Adrenal gland (tissue), 12 donors: ENCODE data around the gene ABHD13. TPM values are rescaled to one million over a fixed set of nuclear protein-coding genes. Genes with fewer than 3 reads are reported as not detected.

ENCODE experiments used
- DNase-seq, 7 donors: peaks; one replicate each; pipeline ENCODE4 v3.0.0-alpha.2; 2019 to 2020
- H3K27ac ChIP-seq, 5 donors: fragments of 200-600 bp; sonication (generic) in 4 of 5; 1 replicate in 3 of 5; 2 replicates in 2 of 5; pipeline versions ENCODE4 v1.5.1 to v1.8.0; 2016 to 2020; ENCODE audit warnings: mild to moderate bottlenecking in 1 of 5
- H3K27me3 ChIP-seq: fragments of 200-600 bp; 2 replicates; pipeline ENCODE4 v1.8.0; 2021
- H3K36me3 ChIP-seq, 2 donors: fragments of 200-600 bp; replicated peaks in 1 of 2; 1 replicate in 1 of 2; 2 replicates in 1 of 2; pipeline versions ENCODE4 v1.5.1 to v1.8.0; 2018 to 2022
- H3K4me1 ChIP-seq, 2 donors: fragments of 200-600 bp; replicated peaks in 1 of 2; 1 replicate in 1 of 2; 2 replicates in 1 of 2; pipeline versions ENCODE4 v1.5.1 to v1.8.0; 2018 to 2021
- H3K4me3 ChIP-seq, 4 donors: fragments of 200-600 bp; sonication (generic) in 3 of 4; one replicate each; pipeline ENCODE4 v1.5.1; 2016 to 2018
- H3K9me3 ChIP-seq, 3 donors: fragments of 200-600 bp; sonication (generic) in 1 of 3; replicated peaks in 1 of 3; 1 replicate in 2 of 3; 2 replicates in 1 of 3; pipeline versions ENCODE4 v1.5.1 to v1.8.0; 2016 to 2021
- CTCF ChIP-seq, 6 experiments: fragments of 450-650 bp in 4 of 6; fragments of 200-600 bp in 2 of 6; sonication (generic) in 1 of 6; IDR thresholded peaks; 1 replicate in 5 of 6; 2 replicates in 1 of 6; pipeline versions ENCODE4 v1.5.1 to v1.8.0; 2016 to 2021; ENCODE audit warnings: antibody characterized with exemption in 6 of 6, mild to moderate bottlenecking in 2 of 6, moderate library complexity in 1 of 6
- POLR2A ChIP-seq, 2 donors: fragments of 450-650 bp; IDR thresholded peaks; one replicate each; pipeline ENCODE4 v1.6.1; 2017; ENCODE audit warnings: antibody characterized with exemption in 2 of 2, mild to moderate bottlenecking in 2 of 2, moderate library complexity in 1 of 2
- WGBS, 4 donors: extraction: QIAGEN DNeasy Blood & Tissue Kit in 2 of 4; methylation state at CpG; one replicate each; pipeline versions ENCODE4 v1.1.5 to v1.1.7; 2013 to 2017; 5-methylcytosine and 5-hydroxymethylcytosine counted together
- intact Hi-C, 2 donors: fragments of 100-400 bp; cut with DNase I; formaldehyde crosslinking; loops; one replicate each; pipeline versions ENCODE4 v1.14.1 to v1.15.0; 2022 to 2023
- polyA plus RNA-seq, 3 donors: library from polyadenylated mRNA; stranded (reverse); fragments of 200-250 nt in 2 of 3; fragments of 350-450 nt in 1 of 3; fragmentation: Illumina TruSeq in 1 of 3; extraction: RNeasy Lipid Tissue Mini Kit (QIAGEN cat#74804) in 1 of 3; gene quantifications; one replicate each; pipeline ENCODE4 v1.2.3, GENCODE V29; 2013 to 2014
- total RNA-seq, 9 donors: library from RNA; depleted of rRNA in 4 of 9; stranded (reverse); fragments of >200 nt in 4 of 9; fragments of 120-200 nt in 1 of 9; fragmentation: NEBNext Ultra II Directional in 1 of 9; extraction: Animal tissue kit (Norgen Biotek cat#: 25700) in 1 of 9; gene quantifications; one replicate each; pipeline versions ENCODE4 v1.1.0 to v1.2.4, GENCODE V29; 2013 to 2023
- donor health status: healthy with polysubstance abuse.
- donor health status: Bipolar disorder and iron deficiency.
- donor health status: DM: yes; HTN: yes; CAD: no.
- donor health status: DM: no; HTN: no; CAD: no.
- donor health status: DM: no; HTN: no; CAD: no.
- donor health status: DM: yes; HTN: yes; CAD: no.

Gene ABHD13
- total and polyA plus RNA-seq, 12 donors: 2.6 to 11.6 (median 8.3) TPM

- Histone ChIP-seq H3K4me1 (no peaks in the 10 kb centered on the region), H3K27ac (no peak overlapping the region), H3K27me3 (no peaks in the 10 kb centered on the region), H3K36me3 (no peaks in the 10 kb centered on the region), H3K4me3 (no peak overlapping the region), H3K9me3 (no peaks in the 10 kb centered on the region)
- WGBS, 4 donors: 42 to 57% (median 52%) methylated on average over 3 of the region's 3 CpGs
- TF ChIP-seq CTCF (IDR thresholded peaks at IDR 0.05): no peak
- TF ChIP-seq POLR2A (IDR thresholded peaks at IDR 0.05): no peak
- no peak for DNase-seq
- intact Hi-C loops: no loop called here
These were observed 27.3 kb upstream of the ABHD13 start for GRCh38 chr13:108190897-108191296.

- DNase-seq: no peak
- no peak overlapping the region for H3K27ac ChIP-seq
- no peaks in the 10 kb centered on the region for H3K36me3 ChIP-seq
- peaks cover 3% of the 10 kb centered on the region for H3K27me3 ChIP-seq
- H3K9me3 ChIP-seq: no peaks in the 10 kb centered on the region
- no peaks in the 10 kb centered on the region for H3K4me1 ChIP-seq
- H3K4me3 ChIP-seq: no peak overlapping the region
- no peak for TF ChIP-seq POLR2A (IDR thresholded peaks at IDR 0.05)
- TF ChIP-seq CTCF (IDR thresholded peaks at IDR 0.05): no peak
- intact Hi-C loops: no loop called here
These were observed 24.4 kb upstream of the ABHD13 start for GRCh38 chr13:108193806-108194205.

GRCh38 chr13:108194435-108194936 lies 23.7 kb upstream of the ABHD13 start:
- no peak for TF ChIP-seq CTCF (IDR thresholded peaks at IDR 0.05)
- TF ChIP-seq POLR2A (IDR thresholded peaks at IDR 0.05): no peak
- intact Hi-C loops: no loop called here
- H3K4me1 ChIP-seq: no peaks in the 10 kb centered on the region
- H3K27ac ChIP-seq: no peak overlapping the region
- H3K36me3 ChIP-seq: no peaks in the 10 kb centered on the region
- H3K4me3 ChIP-seq: no peak overlapping the region
- DNase-seq: no peak
- H3K27me3 ChIP-seq: peaks cover 4% of the 10 kb centered on the region
- no peaks in the 10 kb centered on the region for H3K9me3 ChIP-seq
- 70 to 81% (median 79%) methylated on average over 5 of the region's 5 CpGs for WGBS, 4 donors

- Histone ChIP-seq H3K4me3 (no peak overlapping the region), H3K27ac (no peak overlapping the region), H3K36me3 (no peaks in the 10 kb centered on the region), H3K27me3 (peaks cover 4% of the 10 kb centered on the region), H3K9me3 (no peaks in the 10 kb centered on the region), H3K4me1 (no peaks in the 10 kb centered on the region)
- TF ChIP-seq CTCF (IDR thresholded peaks at IDR 0.05) (no peak), POLR2A (IDR thresholded peaks at IDR 0.05) (no peak)
- intact Hi-C loops: no loop called here
- DNase-seq: no peak
- WGBS, 4 donors: 31 to 75% (median 50%) methylated on average over 1 of the region's 1 CpG
These were observed 23.0 kb upstream of the ABHD13 start for GRCh38 chr13:108195146-108195545.
